Left lung (tissue), 10 donors: ENCODE data around the gene MAPK9. TPM values are rescaled to one million over a fixed set of nuclear protein-coding genes. Genes with fewer than 3 reads are reported as not detected.

Experiments
- ATAC-seq: fragments of 200-7000 bp; cut with Tn5 transposase; one replicate; pipeline ENCODE4 v1.9.1; 2020; ENCODE audit warnings: moderate library complexity
- DNase-seq, 4 donors: peaks; one replicate each; pipeline ENCODE4 v3.0.0-alpha.2; 2013 to 2020
- H3K27ac ChIP-seq, 2 donors: fragments of 200-600 bp; sonication (generic) in 1 of 2; one replicate each; pipeline versions ENCODE4 v1.5.0 to v1.8.0; 2020 to 2021
- H3K27me3 ChIP-seq, 2 donors: fragments of 200-600 bp; sonication (generic) in 1 of 2; one replicate each; pipeline versions ENCODE4 v1.5.0 to v1.8.0; 2020 to 2021
- H3K36me3 ChIP-seq, 2 donors: fragments of 200-600 bp; sonication (generic) in 1 of 2; one replicate each; pipeline versions ENCODE4 v1.5.0 to v1.8.0; 2020 to 2021
- H3K4me1 ChIP-seq, 2 donors: fragments of 200-600 bp; one replicate each; pipeline ENCODE4 v1.8.0; 2021
- H3K4me3 ChIP-seq, 2 donors: fragments of 200-600 bp; sonication (generic) in 1 of 2; one replicate each; pipeline versions ENCODE4 v1.5.0 to v1.8.0; 2020 to 2021; ENCODE audit warnings: mild to moderate bottlenecking in 1 of 2
- H3K9me3 ChIP-seq, 2 donors: fragments of 200-600 bp; sonication (generic) in 1 of 2; one replicate each; pipeline versions ENCODE4 v1.5.0 to v1.8.0; 2020 to 2021
- CTCF ChIP-seq, 2 donors: fragments of 200-600 bp; sonication (generic) in 1 of 2; IDR thresholded peaks; one replicate each; pipeline versions ENCODE4 v1.5.0 to v1.8.0; 2021; ENCODE audit warnings: antibody characterized with exemption in 2 of 2
- intact Hi-C, 2 donors: fragments of 100-400 bp; cut with DNase I; formaldehyde crosslinking; loops; one replicate each; pipeline versions ENCODE4 v1.11.2 to v1.14.2; 2022
- polyA plus RNA-seq, 6 donors: library from polyadenylated mRNA; unstranded; fragments of 120-200 nt; gene quantifications; one replicate each; pipeline ENCODE4 v1.2.1, GENCODE V29; 2013; ENCODE audit not compliant: insufficient read length in 6 of 6
- total RNA-seq, 2 donors: library from RNA; stranded (reverse); fragmentation: NEBNext Ultra II Directional; extraction: Animal tissue kit (Norgen Biotek cat#: 25700); gene quantifications; one replicate each; pipeline ENCODE4 v1.2.1, GENCODE V29; 2021
- donor health status: DM: no; HTN: yes; CAD: no.
- donor health status: DM: no; HTN: no; CAD: no.

The MAPK9 gene
- total and polyA plus RNA-seq, 8 donors = 36.2 to 44.9 (median 38.4) TPM

GRCh38 chr5:180318456-180319089, 26.7 kb upstream of the MAPK9 start:
- peaks cover 0 to 5% of the 10 kb centered on the region in 2 donors for H3K27me3 ChIP-seq
- no peaks in the 10 kb centered on the region for H3K4me1 ChIP-seq
- ATAC-seq (no peak), DNase-seq (no peak)
- no peak overlapping the region for H3K27ac ChIP-seq
- no peak for TF ChIP-seq CTCF (IDR thresholded peaks at IDR 0.05)
- peaks cover 0 to 7% of the 10 kb centered on the region in 2 donors for H3K36me3 ChIP-seq
- no peak overlapping the region for H3K4me3 ChIP-seq
- intact Hi-C loops = no loop called here
- H3K9me3 ChIP-seq = no peaks in the 10 kb centered on the region

GRCh38 chr5:180316586-180316985, 24.7 kb upstream of the MAPK9 start:
- Histone ChIP-seq H3K4me3 (no peak overlapping the region), H3K27ac (no peak overlapping the region), H3K9me3 (no peaks in the 10 kb centered on the region), H3K36me3 (peaks cover 0 to 7% of the 10 kb centered on the region in 2 donors), H3K4me1 (no peaks in the 10 kb centered on the region), H3K27me3 (peaks cover 0 to 5% of the 10 kb centered on the region in 2 donors)
- DNase-seq (no peak), ATAC-seq (no peak)
- intact Hi-C loops = no loop called here
- no peak for TF ChIP-seq CTCF (IDR thresholded peaks at IDR 0.05)

GRCh38 chr5:180315762-180316212, 23.9 kb upstream of the MAPK9 start:
- peaks cover 0 to 5% of the 10 kb centered on the region in 2 donors for H3K27me3 ChIP-seq
- no peak overlapping the region for H3K4me3 ChIP-seq
- peaks cover 0 to 9% of the 10 kb centered on the region in 2 donors for H3K36me3 ChIP-seq
- peak; percentile 92 to 99 for TF ChIP-seq CTCF (IDR thresholded peaks at IDR 0.05)
- intact Hi-C loops = no loop called here
- H3K9me3 ChIP-seq = no peaks in the 10 kb centered on the region
- ATAC-seq (peak; percentile 84), DNase-seq (peak in 3 of 4 donors; percentile 70 to 92 (median 73))
- H3K4me1 ChIP-seq = no peaks in the 10 kb centered on the region
- H3K27ac ChIP-seq = no peak overlapping the region

GRCh38 chr5:180313677-180314505, 22.0 kb upstream of the MAPK9 start:
- H3K4me1 ChIP-seq = no peaks in the 10 kb centered on the region
- H3K9me3 ChIP-seq = no peaks in the 10 kb centered on the region
- ATAC-seq (peak; percentile 94), DNase-seq (peak in 3 of 4 donors; percentile 83 to 94 (median 87))
- H3K27ac ChIP-seq = peak overlapping the region in 1 of 2 donors; percentile 14
- H3K36me3 ChIP-seq = peaks cover 0 to 8% of the 10 kb centered on the region in 2 donors
- TF ChIP-seq CTCF (IDR thresholded peaks at IDR 0.05) = no peak
- peak overlapping the region; percentile 8 to 20 for H3K4me3 ChIP-seq
- intact Hi-C loops = no loop called here
- peaks cover 0 to 5% of the 10 kb centered on the region in 2 donors for H3K27me3 ChIP-seq

GRCh38 chr5:180311216-180311615, 19.3 kb upstream of the MAPK9 start:
- no peaks in the 10 kb centered on the region for H3K9me3 ChIP-seq
- TF ChIP-seq CTCF (IDR thresholded peaks at IDR 0.05) = no peak

More at GRCh38 chr5:180311216-180311615, 19.3 kb upstream of the MAPK9 start:
- Histone ChIP-seq H3K4me1 (no peaks in the 10 kb centered on the region), H3K36me3 (peaks cover 0 to 3% of the 10 kb centered on the region in 2 donors), H3K27me3 (no peaks in the 10 kb centered on the region), H3K4me3 (no peak overlapping the region), H3K27ac (no peak overlapping the region)
- intact Hi-C loops = no loop called here
- no peak for ATAC-seq
- no peak for DNase-seq
